Endothelial cell of umbilical vein (primary cell): ENCODE data around the gene INKA2. TPM values are rescaled to one million over a fixed set of nuclear protein-coding genes. Genes with fewer than 3 reads are reported as not detected.

Experiments
- BruUV-seq: library from RNA; stranded (reverse); fragments of 400-500 nt; replicated peaks from 2 replicates; lab custom pipeline; 2021; lab: Mats Ljungman, UMichigan
- CTCF ChIA-PET: fragments of 300-600, 350-600 bp; sonication (Branson Sonifier 250); formaldehyde crosslinking; loops from one replicate; lab custom pipeline; 2021; ENCODE audit warnings: antibody characterized with exemption, inconsistent platforms; lab: Charles Lee
- POLR2A ChIA-PET: fragments of 300-600, 350-600 bp; sonication (Branson Sonifier 250); formaldehyde crosslinking; loops from one replicate; lab custom pipeline; 2021; ENCODE audit warnings: antibody characterized with exemption, inconsistent platforms; lab: Charles Lee
- DNase-seq: peaks from one replicate; pipeline ENCODE4 v3.0.0-alpha.2; 2011; ENCODE audit warnings: low read depth, low spot score
- FAIRE-seq: peaks from 2 replicates; lab custom pipeline; 2011; peaks lifted over from hg19 to GRCh38; lab: Jason Lieb, UNC
- H2AFZ ChIP-seq: 2 replicates; pipeline ENCODE4 v1.6.0; 2012; ENCODE audit warnings: low read depth, low read length, control low read depth, inconsistent platforms
- H3K27ac ChIP-seq: 2 replicates; pipeline ENCODE4 v1.5.1; 2011; ENCODE audit warnings: low read depth, mild to moderate bottlenecking, control low read depth, low read length, moderate library complexity; ENCODE audit not compliant: insufficient read depth
- H3K27me3 ChIP-seq, 2 experiments: 2 replicates each; pipeline versions ENCODE4 v1.6.0 to v1.6.1; 2011; ENCODE audit warnings: low read length in 2 of 2, mixed read lengths in 1 of 2; ENCODE audit not compliant: control insufficient read depth in 2 of 2, insufficient read depth in 2 of 2
- H3K36me3 ChIP-seq, 2 experiments: 2 replicates in 1 of 2; 3 replicates in 1 of 2; pipeline ENCODE4 v1.5.1; 2011; ENCODE audit warnings: low read length in 2 of 2, mild to moderate bottlenecking in 1 of 2, moderate library complexity in 1 of 2; ENCODE audit not compliant: control insufficient read depth in 2 of 2, insufficient read depth in 2 of 2; ENCODE audit errors: extremely low read depth in 1 of 2
- H3K4me1 ChIP-seq: 3 replicates; pipeline ENCODE4 v1.5.1; 2011; ENCODE audit warnings: mild to moderate bottlenecking, low read length; ENCODE audit not compliant: control insufficient read depth, insufficient read depth; ENCODE audit errors: extremely low read depth
- H3K4me2 ChIP-seq: 2 replicates; pipeline ENCODE4 v1.6.1; 2011; ENCODE audit warnings: low read length, control low read depth, mixed read lengths; ENCODE audit not compliant: insufficient read depth
- H3K4me3 ChIP-seq, 3 experiments: fragments of 200-600 bp in 1 of 3; sonication (generic), shearing (Covaris generic) in 1 of 3; replicated peaks in 1 of 3; 2 replicates each; pipeline ENCODE4 v1.5.1; 2011 to 2016; ENCODE audit warnings: control low read depth in 3 of 3, low read length in 3 of 3, mild to moderate bottlenecking in 2 of 3, inconsistent platforms in 1 of 3, low read depth in 1 of 3, moderate library complexity in 1 of 3; ENCODE audit not compliant: insufficient read depth in 1 of 3
- H3K79me2 ChIP-seq: 2 replicates; pipeline ENCODE4 v1.6.0; 2012; ENCODE audit warnings: low read length, inconsistent platforms; ENCODE audit not compliant: control insufficient read depth, insufficient read depth
- H3K9ac ChIP-seq: replicated peaks from 2 replicates; pipeline ENCODE3; 2011; ENCODE audit warnings: low read length, control low read depth; ENCODE audit not compliant: insufficient read depth; ENCODE audit errors: extremely low read depth
- H3K9me1 ChIP-seq: replicated peaks from 3 replicates; pipeline ENCODE4 v1.6.0; 2011; ENCODE audit warnings: mild to moderate bottlenecking, low read length; ENCODE audit not compliant: control insufficient read depth, insufficient read depth; ENCODE audit errors: extremely low read depth
- H3K9me3 ChIP-seq: replicated peaks from 2 replicates; pipeline ENCODE4 v1.5.1; 2012; ENCODE audit warnings: low read length, inconsistent platforms; ENCODE audit not compliant: control insufficient read depth, insufficient read depth
- H4K20me1 ChIP-seq: replicated peaks from 2 replicates; pipeline ENCODE3; 2011; ENCODE audit warnings: mild to moderate bottlenecking, low read length; ENCODE audit not compliant: control insufficient read depth, insufficient read depth; ENCODE audit errors: extremely low read depth
- CTCF ChIP-seq, 2 donors: IDR thresholded peaks; 1 replicate in 1 of 2; 2 replicates in 1 of 2; pipeline ENCODE4 v1.5.1; 2011; ENCODE audit warnings: low read length in 2 of 2, mild to moderate bottlenecking in 2 of 2, moderate library complexity in 2 of 2, control low read depth in 1 of 2, inconsistent platforms in 1 of 2, low read depth in 1 of 2; ENCODE audit not compliant: insufficient read depth in 1 of 2; ENCODE audit errors: extremely low read depth in 1 of 2
- EZH2 ChIP-seq: IDR thresholded peaks from 2 replicates; pipeline ENCODE4 v1.6.1; 2012; ENCODE audit warnings: borderline replicate concordance, low read depth, mild to moderate bottlenecking, moderate library complexity, low read length, inconsistent platforms; ENCODE audit not compliant: severe bottlenecking
- FOS ChIP-seq: IDR thresholded peaks from 2 replicates; pipeline ENCODE4 v1.6.1; 2011; ENCODE audit warnings: mild to moderate bottlenecking, low read length, moderate library complexity, borderline replicate concordance; ENCODE audit not compliant: insufficient read depth
- GATA2 ChIP-seq: IDR thresholded peaks from 2 replicates; pipeline ENCODE4 v1.7.0; 2011; ENCODE audit warnings: low read depth, mild to moderate bottlenecking, moderate library complexity, mixed read lengths, low read length; ENCODE audit not compliant: insufficient read length, insufficient read depth
- JUN ChIP-seq: IDR thresholded peaks from 2 replicates; pipeline ENCODE4 v1.6.1; 2011; ENCODE audit warnings: borderline replicate concordance, low read depth; ENCODE audit not compliant: insufficient read length, insufficient read depth
- MYC ChIP-seq: IDR thresholded peaks from one replicate; pipeline ENCODE4 v1.6.1; 2011; ENCODE audit warnings: mild to moderate bottlenecking, low read depth, low read length
- POLR2A ChIP-seq: IDR thresholded peaks from 2 replicates; pipeline ENCODE4 v1.6.1; 2012; ENCODE audit warnings: low read depth, mild to moderate bottlenecking, control low read depth, low read length
- POLR2AphosphoS5 ChIP-seq: IDR thresholded peaks from 2 replicates; pipeline ENCODE4 v1.6.1; 2012; ENCODE audit warnings: low read depth, mild to moderate bottlenecking, control low read depth, low read length, moderate library complexity; ENCODE audit not compliant: insufficient read depth
- dilution Hi-C: fragments of 300-500 bp; cut with MboI; formaldehyde crosslinking; loops from one replicate; pipeline ENCODE4 v1.15.0; 2019; ENCODE audit warnings: low sequenced_read_pairs; ENCODE audit not compliant: extremely low pct_ligation_motif_present
- intact Hi-C: fragments of 100-400 bp; cut with micrococcal nuclease; formaldehyde crosslinking; loops from one replicate; pipeline ENCODE4 v1.10.0; 2022
- polyA plus RNA-seq, 4 experiments: library from polyadenylated mRNA; depleted of rRNA in 3 of 4; stranded (reverse) in 3 of 4; unstranded in 1 of 4; fragments of >200 nt; gene quantifications; 2 replicates each; pipeline versions ENCODE4 v1.2.1 to v1.2.3, GENCODE V29; 2011 to 2012; ENCODE audit warnings: missing spikeins in 1 of 4
- total RNA-seq: library from RNA; stranded (reverse); gene quantifications from 2 replicates; pipeline ENCODE4 v1.2.3, GENCODE V29; 2021
- TF ChIP-seq, protein P1 (sequence below): IDR thresholded peaks from 2 replicates; pipeline ENCODE4 v1.6.1; 2011; ENCODE audit not compliant: insufficient read depth, insufficient read length

INKA2 gene
- total and polyA plus RNA-seq, 2 donors (not counting 3 experiments of a cell fraction or from before 2014, with no cell fraction given): 2.4 to 7.8 TPM

DNA sequence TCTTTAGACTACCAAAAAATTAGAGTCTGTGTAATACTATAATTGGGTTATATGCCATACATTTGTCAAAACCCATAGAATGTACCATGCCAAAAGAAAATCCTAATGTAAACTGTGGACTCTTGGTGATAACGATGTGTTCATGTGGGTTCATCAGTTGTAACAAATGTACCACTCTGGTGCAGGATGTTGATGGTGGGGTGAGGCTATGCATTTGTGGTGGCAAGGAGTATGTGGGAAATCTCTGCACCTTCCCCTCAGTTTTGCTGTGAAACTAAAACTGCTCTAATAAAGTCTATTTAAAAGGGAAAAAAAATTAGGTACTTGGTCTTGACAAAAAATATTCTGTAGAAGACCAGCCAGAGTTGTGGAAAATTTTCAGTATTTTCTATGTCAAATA is 43.4 kb downstream of the INKA2 start:
- H3K9ac ChIP-seq: no peak overlapping the region
- intact Hi-C loops (loop anchor here (5.0 kb wide), 1 partner anchor 74 kb away; no protein-coding TSS in a partner anchor), dilution Hi-C loops (no loop called here)
- H3K9me3 ChIP-seq: no peaks in the 10 kb centered on the region
- H3K4me1 ChIP-seq: no peaks in the 10 kb centered on the region
- no peak overlapping the region for H3K4me2 ChIP-seq
- no peak for FAIRE-seq
- ChIA-PET POLR2A (no interaction called here), CTCF (interaction anchor here (1.2 kb wide), 1 partner anchor 19 kb away, joined by 4 read pairs; no protein-coding TSS in a partner anchor)
- H3K79me2 ChIP-seq: no peaks in the 10 kb centered on the region
- peaks cover 4 to 5% of the 10 kb centered on the region in 2 experiments for H3K36me3 ChIP-seq
- no peak overlapping the region for H3K4me3 ChIP-seq
- no peaks in the 10 kb centered on the region for H3K9me1 ChIP-seq
- H3K27ac ChIP-seq: no peak overlapping the region
- TF ChIP-seq EZH2: no peak
- no peak for TF ChIP-seq CTCF (IDR thresholded peaks at IDR 0.05; ENCODE audit: extremely low read depth in 1 of 2, insufficient read depth in 1 of 2, low read depth in 1 of 2, low read length in 2 of 2)
- DNase-seq: no peak
- no peaks in the 10 kb centered on the region for H3K27me3 ChIP-seq
- no peaks in the 10 kb centered on the region for H4K20me1 ChIP-seq
- H2AFZ ChIP-seq: no peak overlapping the region
- no TSS peak for BruUV-seq

DNA sequence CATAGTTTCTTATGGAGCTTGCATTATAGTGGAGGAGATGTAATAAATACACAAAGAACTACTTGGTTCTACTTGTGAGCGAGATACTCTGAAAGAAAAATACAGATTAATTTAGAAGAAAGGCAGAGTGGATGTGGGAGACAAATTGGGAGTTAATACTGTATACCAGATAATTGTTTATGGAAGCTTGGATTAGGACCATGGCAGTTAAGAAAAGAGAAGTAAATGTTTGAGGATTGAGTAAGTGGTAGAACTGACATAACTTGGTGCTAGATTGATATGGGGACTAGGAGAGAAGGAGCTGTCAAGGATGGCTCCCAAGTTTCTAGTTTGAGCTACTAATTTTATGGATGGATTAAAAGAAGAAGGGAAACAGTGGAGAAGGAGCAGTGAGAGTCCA is 47.3 kb downstream of the INKA2 start:
- Histone ChIP-seq H2AFZ (no peak overlapping the region), H3K4me1 (no peaks in the 10 kb centered on the region), H3K4me2 (no peak overlapping the region), H3K27me3 (no peaks in the 10 kb centered on the region), H3K27ac (no peak overlapping the region), H3K79me2 (peaks cover 7% of the 10 kb centered on the region), H4K20me1 (no peaks in the 10 kb centered on the region), H3K9me1 (no peaks in the 10 kb centered on the region), H3K36me3 (peaks cover 0 to 2% of the 10 kb centered on the region in 2 experiments), H3K4me3 (no peak overlapping the region), H3K9ac (no peak overlapping the region), H3K9me3 (no peaks in the 10 kb centered on the region)
- FAIRE-seq: no peak
- ChIA-PET CTCF (interaction anchor here (1.0 to 3.6 kb wide), 4 partner anchors 23 to 184 kb away, joined by 3 to 18 read pairs (median 5); no protein-coding TSS in a partner anchor), POLR2A (interaction anchor here (0.6 kb wide), 1 partner anchor 125 kb away, joined by 3 read pairs; no protein-coding TSS in a partner anchor)
- no peak for DNase-seq
- intact Hi-C loops: no loop called here
- no peak for TF ChIP-seq EZH2
- TF ChIP-seq JUN: no peak
- TF ChIP-seq POLR2A: no peak
- no peak for TF ChIP-seq GATA2
- TF ChIP-seq POLR2AphosphoS5: no peak
- TF ChIP-seq FOS: no peak
- TF ChIP-seq MYC: no peak
- no peak for TF ChIP-seq CTCF (IDR thresholded peaks at IDR 0.05; ENCODE audit: extremely low read depth in 1 of 2, insufficient read depth in 1 of 2, low read depth in 1 of 2, low read length in 2 of 2)
- TF ChIP-seq, protein P1, sequence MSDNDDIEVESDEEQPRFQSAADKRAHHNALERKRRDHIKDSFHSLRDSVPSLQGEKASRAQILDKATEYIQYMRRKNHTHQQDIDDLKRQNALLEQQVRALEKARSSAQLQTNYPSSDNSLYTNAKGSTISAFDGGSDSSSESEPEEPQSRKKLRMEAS: no peak
- dilution Hi-C loops: no loop called here
- no TSS peak for BruUV-seq
